ENCODE measurements around the gene AFF4. TPM values are rescaled to one million over a fixed set of nuclear protein-coding genes. Genes with fewer than 3 reads are reported as not detected.

The AFF4 gene
- total RNA-seq, 1 donor from 2014 or later, result 29.2 TPM

- no peak within 1 kb of the TSS for H3K4me3 ChIP-seq (ENCODE audit: low read depth, low read length)
- DNase-seq (ENCODE audit: low read depth), result no peak
- no peak for TF ChIP-seq CTCF (conservative IDR thresholded peaks at IDR 0.05; ENCODE audit: low read depth, low read length)
These were observed 90.1 kb downstream of the AFF4 start, which contains the start of gene LEAP2 for GRCh38 chr5:132873119-132873929. Gene LEAP2, plus strand, starts transcription at chr5:132873668. Its CDS starts 27 bp downstream, at chr5:132873695.

- no peak for DNase-seq (ENCODE audit: low read depth)
- H3K4me3 ChIP-seq (ENCODE audit: low read depth, low read length), result no peak overlapping the region
- no peak for TF ChIP-seq CTCF (conservative IDR thresholded peaks at IDR 0.05; ENCODE audit: low read depth, low read length)
These were observed 90.7 kb downstream of the AFF4 start for GRCh38 chr5:132872788-132873118.

- DNase-seq (ENCODE audit: low read depth), result no peak
- H3K4me3 ChIP-seq (ENCODE audit: low read depth, low read length), result no peak overlapping the region
- no peak for TF ChIP-seq CTCF (conservative IDR thresholded peaks at IDR 0.05; ENCODE audit: low read depth, low read length)
These were observed 91.8 kb downstream of the AFF4 start for GRCh38 chr5:132871459-132872284.

GRCh38 chr5:132870801-132871200 is 92.6 kb downstream of the AFF4 start:
- no peak for DNase-seq (ENCODE audit: low read depth)
- no peak overlapping the region for H3K4me3 ChIP-seq (ENCODE audit: low read depth, low read length)
- no peak for TF ChIP-seq CTCF (conservative IDR thresholded peaks at IDR 0.05; ENCODE audit: low read depth, low read length)

- TF ChIP-seq CTCF (conservative IDR thresholded peaks at IDR 0.05; ENCODE audit: low read depth, low read length), result no peak
- no peak overlapping the region for H3K4me3 ChIP-seq (ENCODE audit: low read depth, low read length)
- no peak for DNase-seq (ENCODE audit: low read depth)
These were observed 94.7 kb downstream of the AFF4 start for GRCh38 chr5:132868754-132869153.

- TF ChIP-seq CTCF (conservative IDR thresholded peaks at IDR 0.05; ENCODE audit: low read depth, low read length), result no peak
- peak overlapping the region; percentile 86 for H3K4me3 ChIP-seq (ENCODE audit: low read depth, low read length)
- no peak for DNase-seq (ENCODE audit: low read depth)
These were observed 96.4 kb downstream of the AFF4 start for GRCh38 chr5:132867046-132867451.

All from epithelial cell of proximal tubule (primary cell).